Measurements from ENCODE around the gene PROP1.
"Not testable (repeated sequence)": the region's sequence is repeated elsewhere in the genome, so short reads cannot be mapped to it uniquely, and the experiment has no call there.

PROP1 gene

GRCh38 chr5:177995691-177996595, at the start of gene PROP1:
Gene PROP1 (minus strand): TSS chr5:177996242. CDS start chr5:177995933, 309 bp downstream.
- no peak for DNase-seq

- not testable (repeated sequence) for DNase-seq
Observed at GRCh38 chr5:178019379-178020030, 23.5 kb upstream of the PROP1 start.

GRCh38 chr5:178012758-178013157, 16.7 kb upstream of the PROP1 start:
- not testable (repeated sequence) for DNase-seq

- DNase-seq = not testable (repeated sequence)
Observed at GRCh38 chr5:178011816-178012554, 15.9 kb upstream of the PROP1 start.

GRCh38 chr5:178007272-178007671, 11.2 kb upstream of the PROP1 start:
- not testable (repeated sequence) for DNase-seq

GRCh38 chr5:178006536-178007231, 10.6 kb upstream of the PROP1 start:
- DNase-seq = not testable (repeated sequence)

GRCh38 chr5:178006181-178006535, 10.1 kb upstream of the PROP1 start:
- not testable (repeated sequence) for DNase-seq

GRCh38 chr5:177997846-177998245, 1.8 kb upstream of the PROP1 start:
- no peak for DNase-seq

- DNase-seq = no peak
Observed at GRCh38 chr5:177997319-177997670, 1.3 kb upstream of the PROP1 start.

- no peak for DNase-seq
Observed at GRCh38 chr5:177996660-177997318, 747 bp upstream of the PROP1 start.

GRCh38 chr5:177994561-177995190, 1.4 kb downstream of the PROP1 start:
- no peak for DNase-seq

- DNase-seq = no peak
Observed at GRCh38 chr5:177994063-177994462, 2.0 kb downstream of the PROP1 start.

- DNase-seq = no peak
Observed at GRCh38 chr5:177992466-177992865, 3.6 kb downstream of the PROP1 start.

- no peak for DNase-seq
Observed at GRCh38 chr5:177988989-177989625, 6.9 kb downstream of the PROP1 start.

GRCh38 chr5:177987326-177987725, 8.7 kb downstream of the PROP1 start:
- DNase-seq = no peak

- no peak for DNase-seq
Observed at GRCh38 chr5:177985430-177986040, 10.5 kb downstream of the PROP1 start.

GRCh38 chr5:177984584-177985206, 11.3 kb downstream of the PROP1 start:
- no peak for DNase-seq

GRCh38 chr5:177983763-177984583, 12.1 kb downstream of the PROP1 start:
- DNase-seq = no peak

- no peak for DNase-seq
Observed at GRCh38 chr5:177982956-177983355, 13.1 kb downstream of the PROP1 start.

Measured in CD4-positive, alpha-beta T cell treated with Interleukin-12 subunit alpha and Interleukin-12 subunit beta, for 1 hour (primary cell).